Measurements from ENCODE around the gene JMJD8.

DNA sequence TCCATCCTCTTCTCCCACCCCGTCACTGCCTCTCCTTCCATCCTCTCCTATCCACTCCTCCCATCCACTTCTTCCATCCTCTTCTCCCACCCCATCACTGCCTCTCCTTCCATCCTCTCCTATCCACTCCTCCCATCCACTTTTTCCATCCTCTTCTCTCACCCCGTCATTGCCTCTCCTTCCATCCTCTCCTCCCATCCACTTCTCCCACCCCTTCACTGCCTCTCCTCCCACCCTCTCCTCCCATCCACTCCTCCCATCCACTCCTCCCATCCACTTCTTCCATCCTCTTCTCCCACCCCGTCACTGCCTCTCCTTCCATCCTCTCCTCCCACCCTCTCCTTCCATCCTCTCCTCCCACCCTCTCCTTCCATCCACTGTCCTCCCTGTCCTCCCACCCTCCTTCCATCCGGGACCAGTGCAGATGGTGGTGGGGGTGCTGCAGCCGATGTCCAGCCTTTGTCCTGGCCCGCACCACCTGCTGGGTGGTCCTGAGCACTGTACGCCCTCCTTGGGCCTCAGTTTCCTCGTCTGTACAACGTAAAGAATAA is 52.3 kb downstream of the JMJD8 start:
- TF ChIP-seq CTCF (IDR thresholded peaks at IDR 0.05) (no peak), POLR2A (IDR thresholded peaks at IDR 0.05) (no peak)
